Measurements from ENCODE around the gene BBS7. TPM values are rescaled to one million over a fixed set of nuclear protein-coding genes. Genes with fewer than 3 reads are reported as not detected.

BBS7 gene
- total RNA-seq, 1 experiment from 2014 or later: 20.5 TPM

GRCh38 chr4:121786221-121786620, 84.1 kb downstream of the BBS7 start:
- H3K27me3 Mint-ChIP-seq (ENCODE audit: low read depth): no peaks in the 10 kb centered on the region; the same call in 1 of the 2 replicates
- DNase-seq (ENCODE audit: low spot score) (no peak), ATAC-seq (no peak)
- no peaks in the 10 kb centered on the region for H3K36me3 Mint-ChIP-seq
- H3K9me3 Mint-ChIP-seq: no peaks in the 10 kb centered on the region
- CTCF ChIA-PET: no interaction called here
- POLR2A ChIA-PET: no interaction called here
- no peaks in the 10 kb centered on the region for H3K4me1 Mint-ChIP-seq
- TF ChIP-seq TP53 (CRISPR knock-in tag; IDR thresholded peaks at IDR 0.05) (no peak), MYBL2 (CRISPR knock-in tag; IDR thresholded peaks at IDR 0.05) (no peak), RORB (CRISPR knock-in tag; IDR thresholded peaks at IDR 0.05) (no peak)
- H3K4me3 Mint-ChIP-seq: no peak overlapping the region
- no peak overlapping the region for H3K27ac Mint-ChIP-seq

- no peaks in the 10 kb centered on the region for H3K36me3 Mint-ChIP-seq
- CTCF ChIA-PET: no interaction called here
- DNase-seq (ENCODE audit: low spot score) (no peak), ATAC-seq (no peak)
- H3K9me3 Mint-ChIP-seq: no peaks in the 10 kb centered on the region
- no peaks in the 10 kb centered on the region; the same call in none of the 2 replicates for H3K27me3 Mint-ChIP-seq (ENCODE audit: low read depth)
- H3K27ac Mint-ChIP-seq: no peak overlapping the region
- H3K4me1 Mint-ChIP-seq: no peaks in the 10 kb centered on the region
- no peak overlapping the region for H3K4me3 Mint-ChIP-seq
- POLR2A ChIA-PET: no interaction called here
- TF ChIP-seq ZMAT4 (CRISPR knock-in tag; IDR thresholded peaks at IDR 0.05): no peak
- TF ChIP-seq, protein P1, sequence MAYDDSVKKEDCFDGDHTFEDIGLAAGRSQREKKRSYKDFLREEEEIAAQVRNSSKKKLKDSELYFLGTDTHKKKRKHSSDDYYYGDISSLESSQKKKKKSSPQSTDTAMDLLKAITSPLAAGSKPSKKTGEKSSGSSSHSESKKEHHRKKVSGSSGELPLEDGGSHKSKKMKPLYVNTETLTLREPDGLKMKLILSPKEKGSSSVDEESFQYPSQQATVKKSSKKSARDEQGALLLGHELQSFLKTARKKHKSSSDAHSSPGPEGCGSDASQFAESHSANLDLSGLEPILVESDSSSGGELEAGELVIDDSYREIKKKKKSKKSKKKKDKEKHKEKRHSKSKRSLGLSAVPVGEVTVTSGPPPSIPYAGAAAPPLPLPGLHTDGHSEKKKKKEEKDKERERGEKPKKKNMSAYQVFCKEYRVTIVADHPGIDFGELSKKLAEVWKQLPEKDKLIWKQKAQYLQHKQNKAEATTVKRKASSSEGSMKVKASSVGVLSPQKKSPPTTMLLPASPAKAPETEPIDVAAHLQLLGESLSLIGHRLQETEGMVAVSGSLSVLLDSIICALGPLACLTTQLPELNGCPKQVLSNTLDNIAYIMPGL (CRISPR knock-in tag; IDR thresholded peaks at IDR 0.05): no peak
- no peak for TF ChIP-seq GTF2I (CRISPR knock-in tag; conservative IDR thresholded peaks at IDR 0.05)
- TF ChIP-seq SP1 (CRISPR knock-in tag; conservative IDR thresholded peaks at IDR 0.05): no peak
- TF ChIP-seq, protein P2, sequence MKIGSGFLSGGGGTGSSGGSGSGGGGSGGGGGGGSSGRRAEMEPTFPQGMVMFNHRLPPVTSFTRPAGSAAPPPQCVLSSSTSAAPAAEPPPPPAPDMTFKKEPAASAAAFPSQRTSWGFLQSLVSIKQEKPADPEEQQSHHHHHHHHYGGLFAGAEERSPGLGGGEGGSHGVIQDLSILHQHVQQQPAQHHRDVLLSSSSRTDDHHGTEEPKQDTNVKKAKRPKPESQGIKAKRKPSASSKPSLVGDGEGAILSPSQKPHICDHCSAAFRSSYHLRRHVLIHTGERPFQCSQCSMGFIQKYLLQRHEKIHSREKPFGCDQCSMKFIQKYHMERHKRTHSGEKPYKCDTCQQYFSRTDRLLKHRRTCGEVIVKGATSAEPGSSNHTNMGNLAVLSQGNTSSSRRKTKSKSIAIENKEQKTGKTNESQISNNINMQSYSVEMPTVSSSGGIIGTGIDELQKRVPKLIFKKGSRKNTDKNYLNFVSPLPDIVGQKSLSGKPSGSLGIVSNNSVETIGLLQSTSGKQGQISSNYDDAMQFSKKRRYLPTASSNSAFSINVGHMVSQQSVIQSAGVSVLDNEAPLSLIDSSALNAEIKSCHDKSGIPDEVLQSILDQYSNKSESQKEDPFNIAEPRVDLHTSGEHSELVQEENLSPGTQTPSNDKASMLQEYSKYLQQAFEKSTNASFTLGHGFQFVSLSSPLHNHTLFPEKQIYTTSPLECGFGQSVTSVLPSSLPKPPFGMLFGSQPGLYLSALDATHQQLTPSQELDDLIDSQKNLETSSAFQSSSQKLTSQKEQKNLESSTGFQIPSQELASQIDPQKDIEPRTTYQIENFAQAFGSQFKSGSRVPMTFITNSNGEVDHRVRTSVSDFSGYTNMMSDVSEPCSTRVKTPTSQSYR (CRISPR knock-in tag; IDR thresholded peaks at IDR 0.05): no peak
- TF ChIP-seq KAT7 (CRISPR knock-in tag; IDR thresholded peaks at IDR 0.05; ENCODE audit: borderline replicate concordance): no peak
- no peak for TF ChIP-seq NR1H2 (CRISPR knock-in tag; IDR thresholded peaks at IDR 0.05)
- TF ChIP-seq NFATC4 (CRISPR knock-in tag; IDR thresholded peaks at IDR 0.05): no peak
- no peak for TF ChIP-seq FOXJ3 (CRISPR knock-in tag; IDR thresholded peaks at IDR 0.05; ENCODE audit: borderline replicate concordance)
- TF ChIP-seq NFYB (CRISPR knock-in tag; conservative IDR thresholded peaks at IDR 0.05; ENCODE audit: low read depth): no peak
- no peak for TF ChIP-seq E2F1 (CRISPR knock-in tag; IDR thresholded peaks at IDR 0.05)
- TF ChIP-seq, protein P3, sequence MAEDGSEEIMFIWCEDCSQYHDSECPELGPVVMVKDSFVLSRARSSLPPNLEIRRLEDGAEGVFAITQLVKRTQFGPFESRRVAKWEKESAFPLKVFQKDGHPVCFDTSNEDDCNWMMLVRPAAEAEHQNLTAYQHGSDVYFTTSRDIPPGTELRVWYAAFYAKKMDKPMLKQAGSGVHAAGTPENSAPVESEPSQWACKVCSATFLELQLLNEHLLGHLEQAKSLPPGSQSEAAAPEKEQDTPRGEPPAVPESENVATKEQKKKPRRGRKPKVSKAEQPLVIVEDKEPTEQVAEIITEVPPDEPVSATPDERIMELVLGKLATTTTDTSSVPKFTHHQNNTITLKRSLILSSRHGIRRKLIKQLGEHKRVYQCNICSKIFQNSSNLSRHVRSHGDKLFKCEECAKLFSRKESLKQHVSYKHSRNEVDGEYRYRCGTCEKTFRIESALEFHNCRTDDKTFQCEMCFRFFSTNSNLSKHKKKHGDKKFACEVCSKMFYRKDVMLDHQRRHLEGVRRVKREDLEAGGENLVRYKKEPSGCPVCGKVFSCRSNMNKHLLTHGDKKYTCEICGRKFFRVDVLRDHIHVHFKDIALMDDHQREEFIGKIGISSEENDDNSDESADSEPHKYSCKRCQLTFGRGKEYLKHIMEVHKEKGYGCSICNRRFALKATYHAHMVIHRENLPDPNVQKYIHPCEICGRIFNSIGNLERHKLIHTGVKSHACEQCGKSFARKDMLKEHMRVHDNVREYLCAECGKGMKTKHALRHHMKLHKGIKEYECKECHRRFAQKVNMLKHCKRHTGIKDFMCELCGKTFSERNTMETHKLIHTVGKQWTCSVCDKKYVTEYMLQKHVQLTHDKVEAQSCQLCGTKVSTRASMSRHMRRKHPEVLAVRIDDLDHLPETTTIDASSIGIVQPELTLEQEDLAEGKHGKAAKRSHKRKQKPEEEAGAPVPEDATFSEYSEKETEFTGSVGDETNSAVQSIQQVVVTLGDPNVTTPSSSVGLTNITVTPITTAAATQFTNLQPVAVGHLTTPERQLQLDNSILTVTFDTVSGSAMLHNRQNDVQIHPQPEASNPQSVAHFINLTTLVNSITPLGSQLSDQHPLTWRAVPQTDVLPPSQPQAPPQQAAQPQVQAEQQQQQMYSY (CRISPR knock-in tag; IDR thresholded peaks at IDR 0.05): no peak
- TF ChIP-seq AFF4 (CRISPR knock-in tag; IDR thresholded peaks at IDR 0.05; ENCODE audit: borderline replicate concordance): no peak
- no peak for TF ChIP-seq NR2C2 (CRISPR knock-in tag; IDR thresholded peaks at IDR 0.05)
- no peak for TF ChIP-seq ZNF532 (CRISPR knock-in tag; IDR thresholded peaks at IDR 0.05; ENCODE audit: borderline replicate concordance)
These were observed 84.8 kb downstream of the BBS7 start for GRCh38 chr4:121785479-121785878.

Measured in WTC11 (cell line).